Astrocyte (in vitro differentiated cells and primary cell): ENCODE results near the gene ZNF385C. TPM values are rescaled to one million over a fixed set of nuclear protein-coding genes. Genes with fewer than 3 reads are reported as not detected.
"Not testable (repeated sequence)": the region's sequence is repeated elsewhere in the genome, so short reads cannot be mapped to it uniquely, and the experiment has no call there.

Experiments used
- DNase-seq: peaks from one replicate; pipeline ENCODE4 v3.0.0-alpha.2; 2010; ENCODE audit warnings: low read depth
- FAIRE-seq: peaks from 2 replicates; lab custom pipeline; 2011; peaks lifted over from hg19 to GRCh38; lab: Jason Lieb, UNC
- H2AFZ ChIP-seq: 2 replicates; pipeline ENCODE4 v1.6.0; 2012; ENCODE audit warnings: low read depth, low read length, inconsistent platforms
- H3K27ac ChIP-seq: 2 replicates; pipeline ENCODE4 v1.5.1; 2011; ENCODE audit warnings: low read depth, low read length, inconsistent platforms
- H3K27me3 ChIP-seq: 2 replicates; pipeline ENCODE4 v1.6.0; 2011; ENCODE audit warnings: low read length, inconsistent platforms; ENCODE audit not compliant: insufficient read depth
- H3K36me3 ChIP-seq: 2 replicates; pipeline ENCODE4 v1.5.1; 2011; ENCODE audit warnings: low read length, inconsistent platforms; ENCODE audit not compliant: insufficient read depth
- H3K4me1 ChIP-seq: 2 replicates; pipeline ENCODE4 v1.5.1; 2011; ENCODE audit warnings: low read length, inconsistent platforms; ENCODE audit not compliant: insufficient read depth
- H3K4me2 ChIP-seq: 2 replicates; pipeline ENCODE4 v1.6.0; 2012; ENCODE audit warnings: low read length, inconsistent platforms
- H3K4me3 ChIP-seq: 2 replicates; pipeline ENCODE4 v1.5.1; 2011; ENCODE audit warnings: low read depth, mild to moderate bottlenecking, low read length, inconsistent platforms; ENCODE audit not compliant: insufficient read depth
- H3K79me2 ChIP-seq: 2 replicates; pipeline ENCODE4 v1.6.0; 2012; ENCODE audit warnings: mild to moderate bottlenecking, low read length, inconsistent platforms; ENCODE audit not compliant: insufficient read depth
- H3K9ac ChIP-seq: 2 replicates; pipeline ENCODE4 v1.6.0; 2012; ENCODE audit warnings: mild to moderate bottlenecking, low read length, inconsistent platforms
- H3K9me3 ChIP-seq: 2 replicates; pipeline ENCODE4 v1.5.1; 2012; ENCODE audit warnings: low read depth, mild to moderate bottlenecking, low read length, inconsistent platforms; ENCODE audit not compliant: insufficient read depth
- H4K20me1 ChIP-seq: 2 replicates; pipeline ENCODE4 v1.6.0; 2012; ENCODE audit warnings: low read length, inconsistent platforms; ENCODE audit not compliant: insufficient read depth
- H3K27ac Mint-ChIP-seq: one replicate; pipeline ENCODE4 v1.8.0; 2021; ENCODE audit warnings: mild to moderate bottlenecking, mixed read lengths; ENCODE audit not compliant: unreplicated experiment
- H3K27me3 Mint-ChIP-seq: one replicate; pipeline ENCODE4 v1.8.0; 2021; ENCODE audit warnings: low read depth, mixed read lengths; ENCODE audit not compliant: unreplicated experiment
- H3K36me3 Mint-ChIP-seq: one replicate; pipeline ENCODE4 v1.8.0; 2021; ENCODE audit warnings: low read depth, mixed read lengths; ENCODE audit not compliant: unreplicated experiment
- H3K4me1 Mint-ChIP-seq: one replicate; pipeline ENCODE4 v1.8.0; 2021; ENCODE audit warnings: low read depth, mixed read lengths; ENCODE audit not compliant: unreplicated experiment
- H3K4me3 Mint-ChIP-seq: one replicate; pipeline ENCODE4 v1.8.0; 2021; ENCODE audit warnings: mild to moderate bottlenecking, moderate library complexity, mixed read lengths; ENCODE audit not compliant: unreplicated experiment
- H3K9me3 Mint-ChIP-seq: one replicate; pipeline ENCODE4 v1.8.0; 2021; ENCODE audit warnings: mild to moderate bottlenecking, mixed read lengths; ENCODE audit not compliant: unreplicated experiment
- CTCF ChIP-seq: IDR thresholded peaks from 2 replicates; pipeline ENCODE4 v1.5.1; 2011; ENCODE audit warnings: low read depth, mild to moderate bottlenecking, inconsistent platforms, low read length, moderate library complexity; ENCODE audit not compliant: insufficient read depth
- EZH2 ChIP-seq: IDR thresholded peaks from 2 replicates; pipeline ENCODE4 v1.6.1; 2012; ENCODE audit warnings: mild to moderate bottlenecking, low read length, inconsistent platforms; ENCODE audit not compliant: insufficient read depth
- total RNA-seq: library from RNA; stranded (reverse); gene quantifications from 2 replicates; pipeline ENCODE4 v1.2.1, GENCODE V29; 2021

ZNF385C gene
- total RNA-seq, 1 donor from 2014 or later: 0.39 TPM

- no peak overlapping the region for H2AFZ ChIP-seq
- H3K27me3 ChIP-seq: no peaks in the 10 kb centered on the region
- H3K4me2 ChIP-seq: peak overlapping the region; percentile 69
- peaks cover 80% of the 10 kb centered on the region for H4K20me1 ChIP-seq
- H3K27ac ChIP-seq: peak overlapping the region; percentile 69
- H3K27ac Mint-ChIP-seq: peak overlapping the region; percentile 85
- H3K4me3 ChIP-seq: no peak overlapping the region
- TF ChIP-seq CTCF: no peak
- TF ChIP-seq EZH2: no peak
- FAIRE-seq: peak; percentile 75
- peaks cover 49% of the 10 kb centered on the region for H3K4me1 Mint-ChIP-seq
- peaks cover 79% of the 10 kb centered on the region for H3K79me2 ChIP-seq
- H3K9me3 ChIP-seq: no peaks in the 10 kb centered on the region
- H3K4me3 Mint-ChIP-seq: peak overlapping the region; percentile 30
- DNase-seq: peak; percentile 89
- peaks cover 7% of the 10 kb centered on the region for H3K36me3 ChIP-seq
- H3K27me3 Mint-ChIP-seq: no peaks in the 10 kb centered on the region
- H3K36me3 Mint-ChIP-seq: peaks cover 11% of the 10 kb centered on the region
- peak overlapping the region; percentile 49 for H3K9ac ChIP-seq
- no peaks in the 10 kb centered on the region for H3K9me3 Mint-ChIP-seq
- peaks cover 20% of the 10 kb centered on the region for H3K4me1 ChIP-seq
These were observed 44.2 kb upstream of the ZNF385C start for GRCh38 chr17:42142371-42142896.

- Histone ChIP-seq H3K79me2 (peaks cover 83% of the 10 kb centered on the region), H3K4me3 (no peak overlapping the region), H2AFZ (no peak overlapping the region), H3K9ac (no peak overlapping the region), H3K4me1 (peaks cover 20% of the 10 kb centered on the region), H3K36me3 (peaks cover 3% of the 10 kb centered on the region), H3K4me2 (peak overlapping the region; percentile 69), H3K9me3 (no peaks in the 10 kb centered on the region), H4K20me1 (peaks cover 71% of the 10 kb centered on the region), H3K27ac (no peak overlapping the region), H3K27me3 (no peaks in the 10 kb centered on the region)
- no peak for FAIRE-seq
- Mint-ChIP-seq H3K27ac (peak overlapping the region; percentile 69), H3K27me3 (no peaks in the 10 kb centered on the region), H3K36me3 (peaks cover 11% of the 10 kb centered on the region), H3K9me3 (no peaks in the 10 kb centered on the region), H3K4me1 (peaks cover 49% of the 10 kb centered on the region), H3K4me3 (peak overlapping the region; percentile 62)
- TF ChIP-seq EZH2 (no peak), CTCF (no peak)
- DNase-seq: no peak
These were observed 43.1 kb upstream of the ZNF385C start for GRCh38 chr17:42141382-42141781.

- H3K9me3 Mint-ChIP-seq, H3K27me3 ChIP-seq, H3K9me3 ChIP-seq, H3K4me3 ChIP-seq, H3K27me3 Mint-ChIP-seq, H2AFZ ChIP-seq, H3K27ac ChIP-seq, H3K4me2 ChIP-seq, H3K36me3 ChIP-seq, DNase-seq, FAIRE-seq, H3K9ac ChIP-seq, H3K27ac Mint-ChIP-seq: not testable (repeated sequence)
- Mint-ChIP-seq H3K36me3 (peaks cover 12% of the 10 kb centered on the region), H3K4me3 (peak overlapping the region; percentile 62), H3K4me1 (peaks cover 55% of the 10 kb centered on the region)
- H3K79me2 ChIP-seq: peaks cover 86% of the 10 kb centered on the region
- H3K4me1 ChIP-seq: peaks cover 27% of the 10 kb centered on the region
- H4K20me1 ChIP-seq: peaks cover 71% of the 10 kb centered on the region
These were observed 42.4 kb upstream of the ZNF385C start for GRCh38 chr17:42140690-42141089.
